CD4-positive, alpha-beta T cell treated with Interleukin-17A for 1 hour (primary cell): ENCODE measurements around the gene ICA1L.

Experiments used
- DNase-seq: peaks from one replicate; pipeline ENCODE4 v3.0.0-alpha.2; 2020

The ICA1L gene

DNA sequence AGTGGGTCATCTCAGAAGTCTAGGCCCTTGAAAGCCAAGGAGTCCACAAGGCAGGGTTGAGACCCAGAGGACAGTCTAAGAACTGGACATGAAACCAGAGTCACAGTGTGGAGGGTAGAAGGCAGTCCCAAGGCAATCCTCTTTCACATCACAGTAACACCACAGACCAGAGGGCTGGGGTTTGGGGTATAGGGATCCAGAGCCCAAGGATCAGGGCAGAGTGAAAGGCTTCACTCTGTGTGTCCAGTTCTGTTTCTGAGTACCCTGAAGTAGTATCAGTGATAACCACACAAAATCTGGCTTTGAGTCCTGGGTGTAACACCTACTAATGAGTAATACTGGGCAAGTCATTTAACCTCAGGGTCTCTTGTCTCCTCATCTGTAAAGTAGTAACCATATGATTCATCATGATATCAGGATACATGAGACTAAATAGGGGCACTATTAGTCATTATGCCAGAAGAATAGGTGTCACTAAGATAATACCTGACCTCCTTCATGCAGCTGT, 91.0 kb downstream of the ICA1L start:
- no peak for DNase-seq

DNA sequence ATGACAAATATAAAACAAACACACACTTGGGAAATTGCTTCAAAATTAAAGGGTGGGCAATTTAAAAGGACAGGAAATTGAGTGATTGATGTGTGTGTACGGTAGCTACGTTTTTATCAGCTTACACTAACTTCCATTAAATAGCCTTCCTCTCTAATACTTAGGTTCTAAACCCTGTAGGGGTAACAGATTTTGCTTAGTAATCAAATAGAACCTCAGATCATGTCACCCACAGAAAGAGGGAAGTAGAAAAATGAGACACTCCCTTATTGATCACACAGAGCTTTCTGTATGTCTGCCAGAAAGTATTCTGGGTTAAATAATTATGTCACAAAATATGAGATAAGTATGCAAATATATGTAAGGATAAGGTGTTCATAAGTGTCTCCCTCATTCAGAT, 93.3 kb downstream of the ICA1L start:
- no peak for DNase-seq

DNA sequence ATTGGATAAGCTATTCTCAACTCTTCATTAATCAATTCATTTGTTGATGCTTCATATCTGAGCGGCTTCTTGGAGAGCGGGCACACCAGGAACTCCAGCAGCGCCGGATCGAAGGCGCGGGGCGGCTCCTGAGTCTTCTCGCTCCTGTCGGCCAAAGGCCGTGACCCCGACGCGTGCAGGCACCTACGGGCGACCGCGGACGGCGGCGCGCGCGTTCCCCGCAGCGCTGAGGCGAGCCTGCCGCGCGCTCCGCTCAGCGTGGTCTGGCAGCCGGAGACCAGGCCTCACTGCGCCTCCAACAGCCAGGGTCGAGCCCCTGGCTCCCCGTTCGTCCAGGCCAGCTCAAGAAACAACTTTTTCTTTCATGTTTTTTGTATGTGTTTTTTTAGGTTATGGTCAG, 97.5 kb downstream of the ICA1L start:
- no peak for DNase-seq

DNA sequence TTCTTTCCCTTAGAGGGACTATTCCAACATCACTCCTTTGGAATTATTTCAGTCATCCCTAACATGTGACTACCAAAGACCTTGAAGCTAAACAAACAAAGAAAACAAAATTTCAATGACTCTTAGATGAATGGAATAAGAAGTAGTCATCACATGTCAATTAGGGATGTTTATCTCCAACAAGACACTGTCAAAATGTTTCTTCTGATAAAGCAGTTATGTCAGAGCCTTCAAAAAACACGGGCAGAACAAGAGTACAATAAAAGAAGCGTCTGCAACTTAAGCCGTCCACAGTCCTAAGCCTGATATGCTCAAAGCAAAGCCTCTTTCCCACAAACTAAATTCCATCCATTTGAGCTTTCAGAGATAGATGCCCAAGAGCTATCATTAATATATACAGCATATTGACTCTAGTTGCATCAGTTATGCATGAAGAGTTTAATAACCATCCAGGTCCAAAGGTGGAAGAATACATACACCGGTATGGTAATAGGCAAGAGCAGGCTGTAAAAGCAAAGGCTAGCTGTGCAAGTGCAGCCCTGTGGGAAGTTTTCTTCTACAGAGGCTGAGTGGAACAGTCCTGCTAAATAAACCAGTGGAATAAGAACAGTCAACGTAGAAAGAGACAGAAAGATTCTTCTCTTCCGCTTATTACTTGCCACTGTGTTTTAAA, 98.1 kb downstream of the ICA1L start:
- no peak for DNase-seq

DNA sequence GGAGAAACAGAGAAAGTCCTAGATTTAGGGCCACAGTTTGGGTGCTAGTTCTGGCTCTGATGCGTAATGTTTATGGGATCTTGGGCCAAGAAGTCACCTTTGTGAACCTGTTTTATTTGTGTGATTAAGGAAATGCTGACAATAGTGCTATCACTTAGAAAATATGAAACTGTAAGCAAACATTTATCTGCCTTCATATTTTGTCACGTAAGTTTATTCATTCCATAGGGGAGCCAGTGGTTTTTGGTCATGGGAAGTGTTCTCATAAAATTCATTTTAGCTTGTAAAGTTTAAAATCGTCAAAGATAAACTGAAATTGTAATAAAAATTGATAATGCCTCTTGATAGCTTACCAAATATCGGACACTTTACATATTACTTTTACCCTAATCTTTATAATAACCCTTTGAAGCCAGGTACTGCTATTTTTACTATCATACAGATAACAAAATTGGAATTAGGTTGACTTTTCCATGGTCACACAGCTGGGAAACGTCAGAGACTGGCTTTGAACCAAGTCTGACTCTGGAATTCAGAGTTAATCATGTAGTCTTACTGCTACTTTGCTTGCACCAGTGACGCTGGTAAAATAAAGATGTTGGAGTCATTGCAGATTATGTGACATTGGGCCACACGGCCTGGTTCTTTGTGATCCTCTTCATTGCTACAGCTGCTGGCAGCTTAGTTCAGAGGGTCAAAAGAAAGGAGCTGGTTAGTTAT, 99.7 kb downstream of the ICA1L start:
- DNase-seq = no peak

DNA sequence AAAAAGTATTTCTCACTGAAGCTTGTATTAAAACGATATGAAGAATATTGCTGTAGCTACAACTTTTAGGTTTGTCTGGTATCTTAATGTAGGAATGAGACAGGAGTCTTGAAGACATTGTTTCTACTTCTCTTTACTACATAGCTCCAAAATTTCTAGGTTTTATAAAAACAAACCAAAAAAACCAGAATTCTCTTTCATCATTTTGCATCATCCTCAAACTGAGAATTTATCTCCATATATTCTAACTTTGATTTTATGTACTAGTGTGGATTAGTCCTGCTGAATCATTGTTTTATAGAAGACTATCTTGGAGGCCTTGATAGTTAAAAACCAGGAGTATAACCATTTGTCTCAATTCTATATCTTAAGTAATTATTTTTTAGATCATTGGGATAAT, 100.2 kb downstream of the ICA1L start:
- DNase-seq = no peak

DNA sequence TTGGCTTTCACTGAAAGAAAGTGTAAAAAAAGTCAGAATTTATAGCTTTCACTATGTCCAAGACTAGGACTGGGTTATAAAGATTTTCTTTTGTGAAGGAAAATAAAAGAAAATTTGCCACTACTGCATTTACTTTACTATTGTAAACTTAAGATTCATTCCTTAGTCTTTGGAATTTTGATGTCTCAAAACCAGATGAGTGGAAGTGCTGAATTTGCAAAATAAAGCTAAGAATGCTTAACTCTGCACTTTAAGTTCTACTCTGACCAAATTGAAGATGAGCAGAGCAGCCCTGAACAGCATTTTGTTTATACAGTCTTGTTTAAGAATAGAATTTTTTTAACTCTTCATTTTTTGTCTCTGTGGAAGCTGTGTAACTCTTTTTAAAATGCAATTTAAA, 102.4 kb downstream of the ICA1L start:
- no peak for DNase-seq

DNA sequence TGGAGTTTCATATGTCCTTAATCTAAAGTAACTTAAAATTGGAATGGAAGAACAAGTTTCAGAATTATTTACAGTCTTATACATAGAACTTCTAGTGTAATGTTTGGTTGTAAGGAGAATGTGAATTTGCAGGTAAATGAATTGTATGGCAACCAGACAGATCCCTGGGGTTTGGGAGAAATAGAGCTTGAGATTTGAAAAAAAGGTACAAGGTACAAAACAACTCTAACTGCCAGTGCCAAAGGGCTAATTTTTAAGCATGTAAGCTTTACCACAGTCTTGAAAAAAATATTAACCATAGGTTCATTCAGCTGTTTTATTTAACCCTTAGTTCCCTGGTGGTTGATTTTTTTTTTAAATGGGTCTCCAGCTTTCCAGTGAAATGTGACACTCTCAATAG, 103.3 kb downstream of the ICA1L start:
- DNase-seq = no peak

DNA sequence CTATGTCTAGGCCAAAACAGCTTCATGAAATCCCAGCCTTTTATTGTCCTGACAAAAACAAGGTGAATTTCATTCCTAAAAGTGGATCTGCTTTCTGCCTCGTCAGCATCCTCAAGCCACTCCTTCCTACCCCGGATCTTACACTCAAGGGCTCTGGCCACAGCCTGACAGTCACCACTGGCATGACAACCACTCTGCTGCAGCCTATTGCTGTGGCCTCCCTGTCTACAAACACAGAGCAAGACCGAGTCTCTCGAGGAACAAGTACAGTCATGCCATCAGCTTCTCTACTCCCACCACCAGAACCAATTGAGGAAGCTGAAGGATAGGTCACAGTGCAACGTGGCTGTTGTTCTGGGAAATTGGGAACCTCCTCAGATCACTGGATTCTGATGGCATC, 106.1 kb downstream of the ICA1L start:
- no peak for DNase-seq

DNA sequence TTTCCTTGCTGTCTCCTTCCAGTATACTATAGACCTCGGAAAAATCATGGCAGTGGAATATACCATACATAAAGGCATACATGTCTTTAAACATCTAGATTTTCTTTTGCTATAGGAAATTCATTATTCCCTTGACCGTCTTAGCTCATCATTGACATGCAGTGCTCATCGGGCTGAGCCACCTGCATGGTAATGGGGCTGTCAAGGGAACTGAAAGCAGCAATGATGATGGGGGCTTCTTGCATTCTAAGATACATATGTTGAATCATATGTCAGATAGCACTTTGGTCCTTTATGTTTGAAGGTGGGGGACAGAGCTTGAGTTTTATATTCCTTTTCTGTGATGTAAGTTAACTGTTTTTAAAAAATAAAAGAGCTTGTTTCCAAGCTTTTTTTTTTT, 106.6 kb downstream of the ICA1L start:
- no peak for DNase-seq

DNA sequence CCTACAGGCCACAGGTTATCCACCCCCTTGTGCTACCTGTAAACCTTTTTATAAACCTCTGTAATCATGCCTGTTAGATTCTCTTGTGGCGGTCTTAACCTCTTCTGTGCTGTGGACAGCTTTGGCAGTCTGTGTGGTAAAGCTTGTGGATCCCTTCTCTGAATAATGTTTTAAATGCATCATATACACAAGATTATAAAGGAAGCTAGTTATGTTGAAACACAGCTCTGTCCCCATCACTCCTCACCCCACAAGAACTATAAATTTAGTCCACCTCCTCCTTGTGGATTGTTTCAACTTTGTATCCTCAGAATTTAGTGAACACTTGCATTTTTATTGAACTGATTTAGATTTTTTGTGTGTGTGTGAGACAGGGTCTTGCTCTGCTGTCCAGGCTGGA, 107.7 kb downstream of the ICA1L start:
- DNase-seq = no peak

DNA sequence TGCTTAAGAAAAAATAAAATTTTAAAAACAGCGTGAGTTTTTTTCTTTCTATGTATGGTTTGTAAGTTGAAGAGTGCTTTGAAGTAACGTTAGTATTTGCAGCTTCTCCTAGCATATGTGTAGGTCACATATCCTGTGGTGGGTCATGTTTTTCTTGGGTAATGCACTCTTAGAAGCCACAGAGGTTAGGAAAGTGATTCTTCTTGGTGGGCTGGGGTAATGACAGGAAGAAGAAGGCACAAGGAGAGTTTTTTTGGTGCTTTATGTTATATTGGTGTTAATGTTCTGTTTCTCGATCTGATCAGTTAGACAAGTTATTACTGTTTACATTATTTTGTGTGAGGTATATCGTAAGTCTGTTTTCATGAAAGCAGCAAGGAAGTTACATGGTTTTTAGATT, 109.0 kb downstream of the ICA1L start:
- DNase-seq = peak; percentile 30

DNA sequence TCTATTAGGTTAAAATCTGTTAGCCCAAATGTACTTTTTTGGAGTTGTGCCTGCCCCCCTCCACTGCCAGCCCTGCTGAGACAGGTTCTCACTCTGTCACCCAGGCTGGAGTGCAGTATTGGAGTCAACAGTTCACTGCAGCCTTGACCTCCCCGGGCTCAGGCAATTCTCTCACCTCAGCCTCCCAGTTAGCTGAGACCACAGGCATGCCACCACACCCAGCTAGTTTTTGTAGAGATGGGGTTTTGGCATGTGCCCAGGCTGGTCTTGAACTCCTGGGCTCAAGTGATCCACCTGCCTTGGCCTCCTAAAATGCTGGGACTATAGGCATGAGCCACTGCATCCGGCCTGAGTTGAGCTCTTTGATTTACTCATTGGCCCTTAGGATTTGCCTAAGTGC, 110.7 kb downstream of the ICA1L start:
- no peak for DNase-seq

DNA sequence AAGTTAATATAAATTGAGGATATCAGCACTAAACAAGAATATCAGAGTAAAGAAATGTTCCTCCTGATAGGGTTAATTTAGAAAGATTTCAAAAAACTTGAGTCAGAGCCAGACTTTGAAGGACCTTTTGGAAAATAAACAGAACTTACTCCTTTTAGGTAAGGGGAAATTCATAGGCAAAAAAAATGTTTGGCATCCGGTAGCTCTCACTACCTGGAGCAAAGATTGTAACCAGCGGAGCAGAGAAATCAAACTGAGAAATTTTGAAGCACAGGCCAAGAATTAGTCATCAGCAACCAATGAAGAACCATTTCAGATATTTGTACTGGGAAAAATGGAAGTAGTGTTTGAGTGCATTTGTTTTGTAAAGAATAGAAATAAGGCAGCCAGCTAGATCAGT, 113.0 kb downstream of the ICA1L start:
- DNase-seq = no peak

DNA sequence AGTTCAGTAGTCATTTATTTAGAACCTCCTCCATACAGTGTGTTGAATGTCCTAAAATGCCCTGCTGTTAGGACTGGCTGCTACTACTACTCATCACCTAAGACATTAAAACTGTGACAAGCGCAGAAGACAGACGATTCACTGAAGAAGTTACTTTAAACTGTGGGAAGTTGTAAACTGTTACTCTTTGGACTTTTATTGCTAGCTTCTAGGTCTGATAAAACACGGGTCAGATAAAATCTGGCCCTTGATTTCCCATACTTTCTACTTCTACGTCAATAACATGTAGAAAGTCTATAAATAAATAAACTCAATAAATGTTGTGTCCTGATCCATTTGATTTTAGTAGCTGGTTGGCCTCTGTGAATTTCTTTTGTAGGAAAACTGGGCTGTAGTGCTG, 113.4 kb downstream of the ICA1L start:
- DNase-seq = no peak

DNA sequence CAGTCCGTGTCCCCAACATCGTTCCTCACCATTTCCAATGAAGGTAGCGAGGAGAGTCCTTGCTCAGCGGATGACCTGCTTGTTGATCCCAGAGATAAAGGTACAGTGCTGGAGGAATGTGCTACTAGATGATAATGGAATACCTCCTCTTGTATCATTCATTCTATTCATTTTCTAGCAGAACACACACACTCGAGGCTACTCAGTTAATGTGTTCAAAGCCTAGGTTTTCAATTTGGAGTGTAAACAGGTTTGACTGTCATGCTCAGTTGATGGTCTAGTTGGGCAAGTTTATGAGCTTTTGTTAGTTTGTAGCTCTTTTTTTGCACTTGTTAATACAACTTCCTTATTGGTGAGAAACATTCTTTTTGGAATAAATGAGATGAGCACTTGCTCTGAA, 114.2 kb downstream of the ICA1L start:
- no peak for DNase-seq

DNA sequence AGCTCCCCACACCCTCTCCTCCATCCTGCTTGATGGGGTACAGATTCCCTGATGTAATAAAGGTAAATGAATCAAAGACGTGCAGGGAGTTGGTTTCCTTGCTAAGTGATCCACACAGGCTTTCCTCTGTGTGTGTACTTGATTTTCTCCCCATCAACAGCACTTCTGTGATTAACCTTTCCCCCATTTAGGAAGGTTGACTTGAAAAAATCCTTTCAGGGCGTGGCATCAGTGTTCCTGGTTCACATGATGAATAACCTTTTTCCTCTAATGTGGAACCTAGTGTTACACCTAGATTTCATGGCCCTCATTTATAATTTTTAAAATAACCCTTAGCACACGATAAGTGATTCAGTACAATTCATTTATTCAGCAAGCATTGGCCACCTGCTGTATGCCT, 115.0 kb downstream of the ICA1L start:
- DNase-seq = no peak

DNA sequence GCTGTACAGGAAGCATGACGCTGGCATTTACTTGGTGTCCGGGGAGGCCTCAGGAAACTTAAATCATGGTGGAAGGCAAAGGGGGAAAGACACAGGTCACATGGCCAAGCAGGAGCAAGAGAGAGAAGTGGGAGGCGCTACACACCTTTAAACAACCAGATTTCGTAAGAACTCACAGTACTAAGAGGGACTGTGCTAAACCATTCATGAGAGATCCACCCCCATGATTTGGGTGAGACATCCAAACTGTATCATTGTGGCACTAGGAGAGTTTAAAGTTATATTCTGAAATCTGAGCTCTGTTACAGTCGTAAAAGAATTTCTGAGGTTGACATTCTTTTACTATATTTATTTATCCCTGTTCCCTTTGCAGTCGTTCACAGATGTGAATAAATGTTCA, 116.6 kb downstream of the ICA1L start:
- DNase-seq = no peak

DNA sequence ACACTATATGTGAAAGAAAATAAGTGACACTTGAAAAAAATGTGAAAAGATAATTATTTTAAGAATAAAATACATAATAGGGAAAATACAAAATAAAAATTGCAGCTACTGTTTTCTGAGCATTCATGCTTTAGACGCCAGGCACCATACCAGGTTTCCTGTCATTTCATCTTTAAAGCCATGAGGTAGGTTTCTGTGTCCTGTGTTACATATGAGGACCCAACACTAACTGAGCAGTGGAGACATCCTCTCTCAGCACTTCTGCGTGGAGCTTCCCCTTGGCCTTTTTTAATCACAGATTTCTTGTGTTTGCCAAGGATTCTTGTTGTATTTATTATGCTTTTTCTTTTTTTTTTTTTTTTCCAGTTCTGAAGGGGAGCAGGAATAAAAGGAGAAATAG, 119.5 kb downstream of the ICA1L start:
- DNase-seq = no peak

DNA sequence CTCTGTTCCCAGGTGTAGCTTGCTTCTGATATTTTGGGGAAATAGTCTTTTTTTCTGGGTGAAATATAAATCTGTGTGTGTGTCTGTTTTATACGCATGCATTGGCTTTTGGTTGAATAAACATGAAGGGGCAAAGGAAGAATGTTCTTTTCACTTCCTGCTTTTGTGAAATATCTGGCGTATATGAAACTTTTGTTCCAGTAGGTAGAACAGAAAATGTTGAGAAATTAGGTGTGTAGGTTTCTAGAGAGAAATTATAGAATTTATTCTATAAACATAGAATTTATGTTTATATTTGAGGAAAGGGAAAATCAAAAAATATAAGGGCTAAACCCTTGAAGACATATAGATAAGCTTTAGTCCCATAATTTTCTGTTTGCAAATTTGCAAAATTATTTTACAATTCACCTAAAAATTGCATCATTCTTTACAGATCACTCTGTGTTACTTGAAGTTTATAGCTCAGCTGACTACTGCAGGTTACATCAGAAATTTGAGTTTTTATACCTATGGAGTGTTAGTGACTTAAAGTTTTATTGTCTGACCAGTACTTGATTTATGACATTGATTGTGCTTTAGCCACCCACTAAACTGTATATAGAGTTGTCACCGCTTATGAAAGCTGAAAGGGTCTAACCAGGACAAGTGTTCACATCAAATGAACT, 120.7 kb downstream of the ICA1L start:
- no peak for DNase-seq

DNA sequence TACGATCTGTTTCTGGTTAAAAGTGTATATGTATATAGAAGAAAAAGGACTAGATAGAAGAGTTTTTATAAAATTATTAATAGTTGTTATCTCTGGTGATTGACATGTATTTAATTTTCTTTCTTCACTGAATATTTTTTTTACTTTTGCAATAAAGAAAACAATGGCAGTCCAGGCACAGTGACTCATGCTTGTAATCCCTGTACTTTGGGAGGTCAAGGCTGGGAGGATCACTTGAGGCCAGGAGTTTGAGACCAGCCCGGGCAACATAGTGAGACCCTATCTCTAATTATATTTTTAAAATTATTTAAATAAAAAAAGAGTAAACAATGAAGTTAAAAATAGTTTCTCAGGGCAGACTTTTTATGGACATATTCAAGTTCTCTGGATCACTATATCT, 122.1 kb downstream of the ICA1L start:
- DNase-seq = no peak

DNA sequence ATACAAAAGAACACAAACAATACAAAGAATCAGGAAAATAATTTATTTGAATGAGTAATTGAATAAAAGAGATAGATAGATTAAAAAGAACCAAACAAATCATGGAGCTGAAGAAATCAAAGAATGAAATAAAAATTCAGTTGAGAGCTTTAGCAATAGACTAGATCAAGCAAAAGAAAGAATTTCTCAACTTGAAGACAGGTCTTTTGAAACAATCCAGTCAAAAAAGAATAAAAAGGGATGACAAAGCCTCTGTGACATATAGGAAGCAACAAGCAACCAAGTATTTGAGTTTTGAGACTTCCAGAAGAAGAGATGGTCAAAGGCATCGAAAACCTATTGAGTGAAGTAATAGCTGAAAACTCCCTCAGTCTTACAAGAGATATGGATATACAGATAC, 128.0 kb downstream of the ICA1L start:
- no peak for DNase-seq

DNA sequence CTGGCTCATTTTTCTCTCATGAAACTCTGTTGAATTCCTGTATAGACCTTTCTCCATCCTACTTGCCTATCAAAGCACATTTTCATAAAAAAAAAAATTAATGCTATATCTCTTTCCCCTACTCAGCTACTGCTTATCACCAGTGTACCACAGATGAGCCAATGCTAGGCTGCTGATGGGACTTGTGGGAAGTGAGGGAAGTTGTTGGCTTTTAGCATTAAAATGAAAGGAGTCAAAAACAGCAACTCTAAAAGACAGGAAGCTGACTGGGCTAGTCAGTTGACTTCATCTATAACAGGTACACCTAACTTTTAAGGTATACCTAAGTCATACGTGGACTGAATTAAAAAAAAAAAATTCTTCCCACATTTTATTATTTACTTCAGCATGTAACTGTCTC, 134.7 kb downstream of the ICA1L start:
- DNase-seq = no peak

DNA sequence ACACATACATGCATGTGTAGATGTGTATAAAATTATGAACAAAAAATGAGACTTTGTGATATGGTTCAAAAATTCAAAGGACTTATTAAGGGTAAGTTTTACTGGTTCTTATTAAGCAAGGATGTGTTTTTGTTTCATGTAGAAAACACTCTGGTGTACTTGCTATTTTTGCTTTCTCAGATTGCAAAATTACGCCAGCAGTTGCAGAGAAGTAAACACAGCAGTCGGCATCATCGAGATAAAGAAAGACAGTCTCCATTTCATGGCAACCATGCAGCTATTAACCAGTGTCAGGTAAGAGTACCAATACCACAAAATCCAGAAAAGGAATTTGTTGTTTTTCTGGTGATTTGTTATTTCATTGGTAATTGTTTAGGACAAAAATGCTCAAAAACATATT, 145.5 kb downstream of the ICA1L start:
- DNase-seq = no peak
